Type B pancreatic cell (in vitro differentiated cells): ENCODE measurements around the gene TANGO6. TPM values are rescaled to one million over a fixed set of nuclear protein-coding genes. Genes with fewer than 3 reads are reported as not detected.

Experiments used
- DNase-seq: peaks from one replicate; pipeline ENCODE4 v3.0.0; 2021; ENCODE audit warnings: mixed read lengths; ENCODE audit not compliant: unreplicated experiment; ENCODE audit errors: extremely low spot score
- H3K27ac Mint-ChIP-seq: 2 replicates; pipeline ENCODE4 v1.8.0; 2021; ENCODE audit warnings: mild to moderate bottlenecking, mixed read lengths
- H3K27me3 Mint-ChIP-seq: 2 replicates; pipeline ENCODE4 v1.8.0; 2021; ENCODE audit warnings: mixed read lengths
- H3K36me3 Mint-ChIP-seq: 2 replicates; pipeline ENCODE4 v1.8.0; 2021; ENCODE audit warnings: mixed read lengths
- H3K4me1 Mint-ChIP-seq: one replicate; pipeline ENCODE4 v1.8.0; 2021; ENCODE audit warnings: mixed read lengths; ENCODE audit not compliant: unreplicated experiment
- H3K4me3 Mint-ChIP-seq: 2 replicates; pipeline ENCODE4 v1.8.0; 2021; ENCODE audit warnings: mild to moderate bottlenecking, mixed read lengths
- H3K9me3 Mint-ChIP-seq: 2 replicates; pipeline ENCODE4 v1.8.0; 2021; ENCODE audit warnings: mixed read lengths
- total RNA-seq: library from RNA; stranded (reverse); gene quantifications from 2 replicates; pipeline ENCODE4 v1.2.1, GENCODE V29; 2021; ENCODE audit warnings: low replicate concordance
- TF ChIP-seq, protein P1 (sequence below): fragments of 200-600 bp; sonication (generic); conservative IDR thresholded peaks from 2 replicates; pipeline ENCODE4 v1.5.0; 2021; ENCODE audit warnings: antibody characterized with exemption, mild to moderate bottlenecking

The TANGO6 gene
- total RNA-seq, 1 donor from 2014 or later, result 13.0 TPM

DNA sequence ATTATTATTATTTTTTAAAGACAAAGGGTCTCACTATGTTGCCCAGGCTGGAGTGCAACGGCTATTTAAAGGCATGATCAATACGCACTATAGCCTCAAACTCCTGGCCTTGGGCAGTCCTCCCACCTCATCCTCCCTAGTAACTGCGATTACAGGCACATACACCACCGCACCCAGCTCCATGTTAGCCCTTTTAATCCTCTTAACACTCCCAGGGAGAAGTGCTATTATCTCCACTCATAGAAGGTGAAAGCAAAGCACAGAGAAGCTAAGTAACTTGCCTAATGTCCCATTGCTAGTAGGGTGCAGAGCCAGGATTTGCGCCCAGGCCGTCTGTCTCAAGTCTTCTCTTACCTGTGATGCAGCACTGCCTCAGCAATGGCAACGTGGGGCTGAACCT is 267.1 kb downstream of the TANGO6 start:
- H3K27me3 Mint-ChIP-seq, result peaks cover 35% of the 10 kb centered on the region
- no peak for DNase-seq
- no peak overlapping the region for H3K27ac Mint-ChIP-seq
- TF ChIP-seq, protein P1, sequence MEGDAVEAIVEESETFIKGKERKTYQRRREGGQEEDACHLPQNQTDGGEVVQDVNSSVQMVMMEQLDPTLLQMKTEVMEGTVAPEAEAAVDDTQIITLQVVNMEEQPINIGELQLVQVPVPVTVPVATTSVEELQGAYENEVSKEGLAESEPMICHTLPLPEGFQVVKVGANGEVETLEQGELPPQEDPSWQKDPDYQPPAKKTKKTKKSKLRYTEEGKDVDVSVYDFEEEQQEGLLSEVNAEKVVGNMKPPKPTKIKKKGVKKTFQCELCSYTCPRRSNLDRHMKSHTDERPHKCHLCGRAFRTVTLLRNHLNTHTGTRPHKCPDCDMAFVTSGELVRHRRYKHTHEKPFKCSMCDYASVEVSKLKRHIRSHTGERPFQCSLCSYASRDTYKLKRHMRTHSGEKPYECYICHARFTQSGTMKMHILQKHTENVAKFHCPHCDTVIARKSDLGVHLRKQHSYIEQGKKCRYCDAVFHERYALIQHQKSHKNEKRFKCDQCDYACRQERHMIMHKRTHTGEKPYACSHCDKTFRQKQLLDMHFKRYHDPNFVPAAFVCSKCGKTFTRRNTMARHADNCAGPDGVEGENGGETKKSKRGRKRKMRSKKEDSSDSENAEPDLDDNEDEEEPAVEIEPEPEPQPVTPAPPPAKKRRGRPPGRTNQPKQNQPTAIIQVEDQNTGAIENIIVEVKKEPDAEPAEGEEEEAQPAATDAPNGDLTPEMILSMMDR, result no peak
- peaks cover 9% of the 10 kb centered on the region for H3K36me3 Mint-ChIP-seq
- peaks cover 15% of the 10 kb centered on the region for H3K4me1 Mint-ChIP-seq
- no peak overlapping the region for H3K4me3 Mint-ChIP-seq
- H3K9me3 Mint-ChIP-seq, result no peaks in the 10 kb centered on the region

DNA sequence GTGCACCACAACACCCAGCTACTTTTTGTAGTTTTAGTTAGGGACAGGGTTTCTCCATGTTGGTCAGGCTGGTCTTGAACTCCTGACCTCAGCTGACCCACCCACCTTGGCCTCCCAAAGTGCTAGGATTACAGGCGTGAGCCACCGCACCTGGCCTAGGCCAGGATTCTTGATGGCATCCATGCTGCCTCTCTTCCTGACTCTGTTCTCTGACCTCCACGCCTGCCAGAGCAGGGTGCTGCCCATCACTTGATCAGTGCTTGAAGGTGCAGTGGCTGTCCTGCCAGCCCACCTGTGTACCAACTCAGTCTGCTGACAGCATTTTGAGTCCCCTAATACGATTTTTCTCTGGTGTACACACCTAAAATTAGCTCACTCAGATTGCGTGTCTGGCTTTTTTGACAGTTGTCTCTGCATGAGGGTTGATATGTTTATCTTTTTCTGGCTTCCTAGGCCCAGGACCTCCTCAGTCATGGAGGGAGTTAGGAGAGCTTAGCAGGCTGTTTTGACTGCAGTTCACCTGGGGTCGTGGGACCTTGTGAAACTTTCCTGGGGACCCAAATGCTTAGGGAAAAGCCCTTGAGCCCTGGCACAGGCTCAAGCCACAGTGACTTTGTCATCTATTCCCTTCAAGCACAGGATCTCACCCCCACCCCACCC is 268.0 kb downstream of the TANGO6 start:
- peaks cover 9% of the 10 kb centered on the region for H3K36me3 Mint-ChIP-seq
- no peak overlapping the region for H3K27ac Mint-ChIP-seq
- no peak for DNase-seq
- H3K27me3 Mint-ChIP-seq, result peaks cover 31% of the 10 kb centered on the region
- H3K4me1 Mint-ChIP-seq, result peaks cover 11% of the 10 kb centered on the region
- no peak overlapping the region for H3K4me3 Mint-ChIP-seq
- H3K9me3 Mint-ChIP-seq, result no peaks in the 10 kb centered on the region
- TF ChIP-seq, protein P1, result no peak

DNA sequence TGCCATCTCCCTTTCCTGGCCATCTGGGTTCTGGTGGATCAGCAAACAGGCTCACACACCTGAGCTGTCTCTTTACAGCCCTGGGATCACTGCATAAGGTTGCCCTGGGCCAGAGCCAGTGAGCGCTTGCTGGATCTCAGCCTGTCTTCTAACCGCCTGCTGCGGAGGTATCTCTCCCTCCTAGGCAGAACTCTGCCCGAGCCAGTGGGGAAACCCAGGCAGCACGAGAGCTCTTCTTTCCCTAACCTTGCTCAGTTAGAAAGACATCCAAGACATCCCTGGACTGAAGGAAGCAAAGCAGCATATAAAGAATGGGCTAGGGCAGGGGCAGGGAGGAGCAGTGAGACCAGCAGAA is 268.5 kb downstream of the TANGO6 start:
- DNase-seq, result no peak
- TF ChIP-seq, protein P1, result no peak
- Mint-ChIP-seq H3K27me3 (peaks cover 28% of the 10 kb centered on the region), H3K27ac (no peak overlapping the region), H3K36me3 (peaks cover 13% of the 10 kb centered on the region), H3K9me3 (no peaks in the 10 kb centered on the region), H3K4me3 (no peak overlapping the region), H3K4me1 (peaks cover 10% of the 10 kb centered on the region)

- H3K27me3 Mint-ChIP-seq, result peaks cover 23% of the 10 kb centered on the region
- no peak overlapping the region for H3K27ac Mint-ChIP-seq
- no peaks in the 10 kb centered on the region for H3K9me3 Mint-ChIP-seq
- peaks cover 6% of the 10 kb centered on the region for H3K4me1 Mint-ChIP-seq
- no peak overlapping the region for H3K4me3 Mint-ChIP-seq
- peaks cover 13% of the 10 kb centered on the region for H3K36me3 Mint-ChIP-seq
- TF ChIP-seq, protein P1, result peak; percentile 83
- peak; percentile 78 for DNase-seq
Observed at GRCh38 chr16:69112285-69113129, 269.2 kb downstream of the TANGO6 start.

DNA sequence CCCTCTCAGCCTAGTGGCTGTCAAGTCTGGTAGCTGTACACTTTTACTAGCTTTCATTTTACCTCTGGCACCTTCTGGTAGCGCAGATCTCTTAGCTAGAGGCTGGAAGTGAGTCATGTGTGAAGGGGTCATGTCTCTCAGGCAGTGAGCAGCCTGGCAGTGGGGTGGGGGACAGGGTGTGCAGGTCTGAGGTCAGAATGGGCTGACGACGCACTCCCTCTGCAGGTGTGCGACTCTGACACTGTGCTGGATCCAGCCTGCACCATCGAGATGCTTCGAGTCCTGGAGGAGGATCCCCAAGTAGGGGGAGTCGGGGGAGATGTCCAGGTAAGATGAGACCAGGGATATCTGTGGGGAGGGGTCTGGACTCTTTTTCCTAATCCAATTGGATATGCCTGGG is 269.9 kb downstream of the TANGO6 start:
- Mint-ChIP-seq H3K36me3 (peaks cover 20% of the 10 kb centered on the region), H3K9me3 (no peaks in the 10 kb centered on the region)

More for the DNA sequence above, 269.9 kb downstream of the TANGO6 start:
- DNase-seq, result no peak
- Mint-ChIP-seq H3K4me3 (no peak overlapping the region), H3K27me3 (peaks cover 17% of the 10 kb centered on the region), H3K27ac (no peak overlapping the region), H3K4me1 (peaks cover 1% of the 10 kb centered on the region)
- TF ChIP-seq, protein P1, result no peak
